ENCODE measurements around the gene SSH2. TPM values are rescaled to one million over a fixed set of nuclear protein-coding genes. Genes with fewer than 3 reads are reported as not detected.

Gene SSH2
- total and polyA plus RNA-seq, 2 of the 13 experiments (the other 11 are each of a cell fraction or from before 2014, with no cell fraction given), result 6.0 to 6.4 TPM

DNA sequence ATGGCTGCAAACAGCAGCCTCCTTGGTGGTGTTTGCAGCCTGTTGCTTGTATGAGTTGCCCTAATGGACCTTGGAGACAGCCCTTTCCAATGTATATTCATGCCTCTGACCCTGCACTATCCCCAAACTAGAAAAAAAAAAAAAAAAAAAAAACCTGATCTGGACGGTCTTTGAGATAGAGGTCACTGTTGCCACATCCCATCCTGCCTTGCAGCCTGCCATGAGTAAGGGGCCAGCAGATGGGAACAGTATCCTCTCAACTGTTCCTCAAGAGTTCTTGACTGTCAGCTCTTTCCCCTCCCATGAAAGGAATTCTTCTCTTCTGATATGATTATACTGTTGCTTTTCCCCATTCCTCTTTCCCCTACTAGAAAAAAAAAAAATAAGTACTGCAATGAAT, 152.4 kb downstream of the SSH2 start:
- WGBS (ENCODE audit: low lambda C conversion rate), result 21% methylated on average over 1 of the region's 1 CpG
- H3K4me3 ChIP-seq (replicated peaks in 1 of 3; ENCODE audit: insufficient read depth in 1 of 3, low read depth in 2 of 3, low read length in 3 of 3), result no peak overlapping the region
- H3K9ac ChIP-seq (ENCODE audit: insufficient read depth, low read depth, low read length), result no peak overlapping the region
- no peaks in the 10 kb centered on the region for H3K79me2 ChIP-seq (ENCODE audit: insufficient read depth, low read length)
- TF ChIP-seq SOX5 (CRISPR knock-in tag; IDR thresholded peaks at IDR 0.05; ENCODE audit: borderline replicate concordance), result no peak
- TF ChIP-seq, protein P1, sequence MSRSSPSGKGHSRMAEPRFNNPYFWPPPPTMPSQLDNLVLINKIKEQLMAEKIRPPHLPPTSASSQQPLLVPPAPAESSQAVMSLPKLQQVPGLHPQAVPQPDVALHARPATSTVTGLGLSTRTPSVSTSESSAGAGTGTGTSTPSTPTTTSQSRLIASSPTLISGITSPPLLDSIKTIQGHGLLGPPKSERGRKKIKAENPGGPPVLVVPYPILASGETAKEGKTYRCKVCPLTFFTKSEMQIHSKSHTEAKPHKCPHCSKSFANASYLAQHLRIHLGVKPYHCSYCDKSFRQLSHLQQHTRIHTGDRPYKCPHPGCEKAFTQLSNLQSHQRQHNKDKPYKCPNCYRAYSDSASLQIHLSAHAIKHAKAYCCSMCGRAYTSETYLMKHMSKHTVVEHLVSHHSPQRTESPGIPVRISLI (CRISPR knock-in tag; IDR thresholded peaks at IDR 0.05; ENCODE audit: borderline replicate concordance), result peak; percentile 75; the same call in 1 of the 2 replicates
- no peak for TF ChIP-seq DR1 (CRISPR knock-in tag; IDR thresholded peaks at IDR 0.05)
- TF ChIP-seq ATM (IDR thresholded peaks at IDR 0.05; ENCODE audit: borderline replicate concordance), result no peak
- no peak for TF ChIP-seq ZNF780A (CRISPR knock-in tag; IDR thresholded peaks at IDR 0.05)
- no peak for TF ChIP-seq ZNF747 (CRISPR knock-in tag; IDR thresholded peaks at IDR 0.05; ENCODE audit: borderline replicate concordance)
- no peak overlapping the region for H2AFZ ChIP-seq (ENCODE audit: low read length)
- ATAC-seq, result 0 out of 3 replicates have a peak, but pooled peaks have one; percentile 28
- peak overlapping the region; percentile 24 for H3K27ac ChIP-seq (ENCODE audit: extremely low read length, insufficient read depth, low read length)
- no peak for FAIRE-seq
- no peaks in the 10 kb centered on the region for H4K20me1 ChIP-seq (ENCODE audit: insufficient read depth, low read length)
- no peak overlapping the region for H3K4me2 ChIP-seq (ENCODE audit: low read depth, low read length)
- peak; percentile 9 for DNase-seq (ENCODE audit: low spot score)
- ChIA-PET POLR2A (no interaction called here), CTCF (ENCODE audit: low intra/inter-chr PET ratio, low total read pairs) (interaction anchor here (2.7 kb wide), 1 partner anchor 138 kb away, joined by 34 read pairs; no protein-coding TSS in a partner anchor)
- in situ Hi-C loops (cut with HindIII; ENCODE audit: extremely low pct_ligation_motif_present, low pct_unique_long_range_greater_than_20kb), result loop anchor here (10.0 kb wide), 1 partner anchor 153 kb away; the partner anchor contains the start of gene CORO6
- intact Hi-C loops (cut with micrococcal nuclease; ENCODE audit: unreplicated experiment), result no loop called here
- no peaks in the 10 kb centered on the region for H3K9me3 ChIP-seq (ENCODE audit: low read length)
- BruUV-seq (replicated peaks), result no TSS peak
- no peaks in the 10 kb centered on the region for H3K27me3 ChIP-seq (ENCODE audit: control insufficient read depth in 1 of 2, insufficient read depth in 2 of 2, low read length in 2 of 2)
- peaks cover 10% of the 10 kb centered on the region for H3K4me1 ChIP-seq (ENCODE audit: insufficient read depth, low read length)
- H3K36me3 ChIP-seq (replicated peaks in 1 of 2; ENCODE audit: control insufficient read depth in 1 of 2, insufficient read depth in 2 of 2, low read length in 2 of 2), result no peaks in the 10 kb centered on the region

DNA sequence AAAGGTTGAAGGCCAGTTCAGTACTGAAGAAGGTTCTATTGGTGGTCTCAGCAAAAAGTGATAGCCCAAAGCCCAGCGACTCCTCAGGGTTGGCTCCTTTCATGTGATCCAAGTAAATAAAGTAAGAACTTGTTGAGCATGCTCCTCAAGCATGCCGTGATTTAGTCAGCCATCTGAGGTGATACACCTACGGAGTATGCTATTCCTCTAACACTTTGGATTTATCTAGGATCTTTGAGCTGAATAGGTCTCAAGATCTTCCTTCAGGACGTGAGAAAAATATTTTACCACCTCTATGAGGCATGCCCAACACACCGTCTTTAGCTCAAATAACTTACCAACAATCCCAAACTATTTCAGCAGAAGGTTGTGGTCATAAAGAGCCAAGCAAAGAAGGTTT, 154.0 kb downstream of the SSH2 start:
- Histone ChIP-seq H3K4me1 (ENCODE audit: insufficient read depth, low read length) (peaks cover 10% of the 10 kb centered on the region), H3K9ac (ENCODE audit: insufficient read depth, low read depth, low read length) (no peak overlapping the region), H3K27ac (ENCODE audit: extremely low read length, insufficient read depth, low read length) (no peak overlapping the region), H3K4me3 (replicated peaks in 1 of 3; ENCODE audit: insufficient read depth in 1 of 3, low read depth in 2 of 3, low read length in 3 of 3) (no peak overlapping the region), H3K36me3 (replicated peaks in 1 of 2; ENCODE audit: control insufficient read depth in 1 of 2, insufficient read depth in 2 of 2, low read length in 2 of 2) (no peaks in the 10 kb centered on the region), H3K27me3 (ENCODE audit: control insufficient read depth in 1 of 2, insufficient read depth in 2 of 2, low read length in 2 of 2) (no peaks in the 10 kb centered on the region), H3K9me3 (ENCODE audit: low read length) (no peaks in the 10 kb centered on the region), H3K79me2 (ENCODE audit: insufficient read depth, low read length) (no peaks in the 10 kb centered on the region), H3K4me2 (ENCODE audit: low read depth, low read length) (no peak overlapping the region), H4K20me1 (ENCODE audit: insufficient read depth, low read length) (no peaks in the 10 kb centered on the region), H2AFZ (ENCODE audit: low read length) (no peak overlapping the region)
- ChIA-PET CTCF (ENCODE audit: low intra/inter-chr PET ratio, low total read pairs) (no interaction called here), POLR2A (no interaction called here)
- DNase-seq (ENCODE audit: low spot score) (no peak), ATAC-seq (no peak), FAIRE-seq (no peak)
- 93% methylated on average over 4 of the region's 5 CpGs for WGBS (ENCODE audit: low lambda C conversion rate)
- TF ChIP-seq, protein P2, sequence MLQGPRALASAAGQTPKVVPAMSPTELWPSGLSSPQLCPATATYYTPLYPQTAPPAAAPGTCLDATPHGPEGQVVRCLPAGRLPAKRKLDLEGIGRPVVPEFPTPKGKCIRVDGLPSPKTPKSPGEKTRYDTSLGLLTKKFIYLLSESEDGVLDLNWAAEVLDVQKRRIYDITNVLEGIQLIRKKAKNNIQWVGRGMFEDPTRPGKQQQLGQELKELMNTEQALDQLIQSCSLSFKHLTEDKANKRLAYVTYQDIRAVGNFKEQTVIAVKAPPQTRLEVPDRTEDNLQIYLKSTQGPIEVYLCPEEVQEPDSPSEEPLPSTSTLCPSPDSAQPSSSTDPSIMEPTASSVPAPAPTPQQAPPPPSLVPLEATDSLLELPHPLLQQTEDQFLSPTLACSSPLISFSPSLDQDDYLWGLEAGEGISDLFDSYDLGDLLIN (CRISPR knock-in tag; IDR thresholded peaks at IDR 0.05; ENCODE audit: borderline replicate concordance), result no peak
- TF ChIP-seq ZNF329 (CRISPR knock-in tag; IDR thresholded peaks at IDR 0.05; ENCODE audit: low read depth) (no peak), ATF3 (CRISPR knock-in tag; IDR thresholded peaks at IDR 0.05) (no peak), NR1H2 (CRISPR knock-in tag; IDR thresholded peaks at IDR 0.05; ENCODE audit: borderline replicate concordance, low read depth) (no peak)
- in situ Hi-C loops (cut with HindIII; ENCODE audit: extremely low pct_ligation_motif_present, low pct_unique_long_range_greater_than_20kb), result loop anchor here (10.0 kb wide), 1 partner anchor 151 kb away; the partner anchor contains the start of gene CORO6
- BruUV-seq (replicated peaks), result no TSS peak
- intact Hi-C loops (cut with micrococcal nuclease; ENCODE audit: unreplicated experiment), result no loop called here

Data from HepG2 (cell line).